GM23338 (cell line): ENCODE results near the gene PRKCG. TPM values are rescaled to one million over a fixed set of nuclear protein-coding genes. Genes with fewer than 3 reads are reported as not detected.

Experiments used
- ATAC-seq: fragments of 200-7000 bp; cut with Tn5 transposase; 3 replicates; pipeline ENCODE4 v1.9.1; 2020
- DNase-seq: peaks from one replicate; pipeline ENCODE4 v3.0.0-alpha.2; 2015; ENCODE audit warnings: low spot score
- H2AFZ ChIP-seq: fragments of 200-600 bp; sonication (generic); 2 replicates; pipeline ENCODE4 v1.8.0; 2016; ENCODE audit warnings: antibody characterized with exemption, mild to moderate bottlenecking, moderate library complexity
- H3F3A ChIP-seq: fragments of 200-600 bp; sonication (generic); replicated peaks from 2 replicates; pipeline ENCODE4 v1.8.0; 2017; ENCODE audit warnings: antibody characterized with exemption, mixed run types, low read depth
- H3K27ac ChIP-seq: fragments of 200-600 bp; sonication (generic); 2 replicates; pipeline ENCODE4 v1.6.1; 2016; ENCODE audit warnings: low read depth
- H3K27me3 ChIP-seq: fragments of 200-600 bp; sonication (generic); 2 replicates; pipeline ENCODE4 v1.8.0; 2016; ENCODE audit warnings: mild to moderate bottlenecking, mixed run types, moderate library complexity; ENCODE audit not compliant: insufficient read depth
- H3K36me3 ChIP-seq: fragments of 200-600 bp; sonication (generic); 2 replicates; pipeline ENCODE4 v1.8.0; 2016; ENCODE audit warnings: mild to moderate bottlenecking; ENCODE audit not compliant: insufficient read depth
- H3K4me1 ChIP-seq: fragments of 200-600 bp; sonication (generic); 2 replicates; pipeline ENCODE4 v1.8.0; 2016; ENCODE audit warnings: mild to moderate bottlenecking, moderate library complexity; ENCODE audit not compliant: insufficient read depth
- H3K4me2 ChIP-seq: fragments of 200-600 bp; sonication (generic); 2 replicates; pipeline ENCODE4 v1.7.1; 2017; ENCODE audit warnings: mixed run types
- H3K4me3 ChIP-seq: fragments of 200-600 bp; sonication (generic); 2 replicates; pipeline ENCODE4 v1.6.1; 2016; ENCODE audit warnings: mixed run types
- H3K79me2 ChIP-seq: fragments of 200-600 bp; sonication (generic); replicated peaks from 2 replicates; pipeline ENCODE4 v1.8.0; 2017; ENCODE audit warnings: mild to moderate bottlenecking; ENCODE audit not compliant: insufficient read depth
- H3K9me2 ChIP-seq: fragments of 200-600 bp; sonication (generic); 2 replicates; pipeline ENCODE4 v1.8.0; 2017; ENCODE audit not compliant: insufficient read depth
- H4K20me1 ChIP-seq: fragments of 200-600 bp; sonication (generic); replicated peaks from 2 replicates; pipeline ENCODE4 v1.8.0; 2017; ENCODE audit warnings: mild to moderate bottlenecking; ENCODE audit not compliant: insufficient read depth
- H3K27ac Mint-ChIP-seq: 2 replicates; pipeline ENCODE4 v1.8.0; 2020; ENCODE audit warnings: inconsistent platforms, mild to moderate bottlenecking, moderate library complexity, mixed read lengths
- H3K27me3 Mint-ChIP-seq: 3 replicates; pipeline ENCODE4 v1.8.0; 2022; ENCODE audit warnings: low read depth, mild to moderate bottlenecking, moderate library complexity, mixed read lengths, inconsistent platforms; ENCODE audit not compliant: insufficient read depth, poor library complexity
- H3K36me3 Mint-ChIP-seq: 3 replicates; pipeline ENCODE4 v1.8.0; 2021; ENCODE audit warnings: low read depth, mild to moderate bottlenecking, inconsistent platforms, moderate library complexity, mixed read lengths
- H3K4me1 Mint-ChIP-seq: 3 replicates; pipeline ENCODE4 v1.8.0; 2020; ENCODE audit warnings: mild to moderate bottlenecking, inconsistent platforms, mixed read lengths
- H3K4me3 Mint-ChIP-seq: 3 replicates; pipeline ENCODE4 v1.8.0; 2021; ENCODE audit warnings: moderate library complexity, mild to moderate bottlenecking, inconsistent platforms, mixed read lengths
- H3K9me3 Mint-ChIP-seq: 3 replicates; pipeline ENCODE4 v1.8.0; 2020; ENCODE audit warnings: moderate library complexity, mild to moderate bottlenecking, inconsistent platforms, mixed read lengths
- CREB1 ChIP-seq: fragments of 250-450 bp; sonication (Bioruptor Pico); IDR thresholded peaks from 2 replicates; pipeline ENCODE4 v1.5.0; 2020; ENCODE audit warnings: low read depth, mild to moderate bottlenecking, moderate library complexity
- CTCF ChIP-seq, 2 experiments: fragments of 200-600 bp in 1 of 2; sonication (generic) in 1 of 2; conservative IDR thresholded peaks; 2 replicates each; pipeline versions ENCODE4 v1.5.1 to v1.6.1; 2016 to 2017; ENCODE audit warnings: antibody characterized with exemption in 2 of 2, low read depth in 2 of 2, mild to moderate bottlenecking in 2 of 2, moderate library complexity in 1 of 2
- ETS1 ChIP-seq: IDR thresholded peaks from 2 replicates; pipeline ENCODE4 v1.6.1; 2016; ENCODE audit warnings: antibody characterized with exemption
- EZH2 ChIP-seq: fragments of 200-600 bp; sonication (generic); IDR thresholded peaks from one replicate; pipeline ENCODE4 v1.8.0; 2017; ENCODE audit warnings: antibody characterized with exemption, mild to moderate bottlenecking, low read depth; ENCODE audit not compliant: unreplicated experiment
- EZH2phosphoT487 ChIP-seq: fragments of 200-600 bp; sonication (generic); IDR thresholded peaks from one replicate; pipeline ENCODE4 v1.8.1; 2018; ENCODE audit warnings: antibody characterized with exemption; ENCODE audit not compliant: unreplicated experiment
- JUNB ChIP-seq: IDR thresholded peaks from one replicate; pipeline ENCODE4 v1.6.1; 2016; ENCODE audit warnings: antibody characterized with exemption; ENCODE audit not compliant: unreplicated experiment
- NANOG ChIP-seq: IDR thresholded peaks from 2 replicates; pipeline ENCODE4 v1.6.1; 2016; ENCODE audit warnings: antibody characterized with exemption, borderline replicate concordance
- POLR2AphosphoS5 ChIP-seq: IDR thresholded peaks from 2 replicates; pipeline ENCODE4 v1.6.1; 2016; ENCODE audit warnings: antibody characterized with exemption, low read depth
- STAT1 ChIP-seq: IDR thresholded peaks from one replicate; pipeline ENCODE4 v1.6.1; 2016; ENCODE audit warnings: antibody characterized with exemption; ENCODE audit not compliant: unreplicated experiment
- ZNF114 ChIP-seq: fragments of 250-450 bp; sonication (Bioruptor Pico); IDR thresholded peaks from 2 replicates; pipeline ENCODE4 v1.5.0; 2020; ENCODE audit warnings: mild to moderate bottlenecking, moderate library complexity
- ZNF331 ChIP-seq: fragments of 250-450 bp; sonication (Bioruptor Pico); IDR thresholded peaks from 2 replicates; pipeline ENCODE4 v1.5.0; 2020; ENCODE audit warnings: low read depth, mild to moderate bottlenecking, moderate library complexity
- ZNF462 ChIP-seq: fragments of 250-450 bp; sonication (Bioruptor Pico); IDR thresholded peaks from 2 replicates; pipeline ENCODE4 v1.5.0; 2020; ENCODE audit warnings: mild to moderate bottlenecking, moderate library complexity
- polyA plus RNA-seq: library from polyadenylated mRNA; unstranded; fragments of >200 nt; fragmentation: Nextera tagmentation; extraction: Ambion mirVana; gene quantifications from 2 replicates; pipeline ENCODE4 v1.2.1, GENCODE V29; 2016
- total RNA-seq: library from RNA; depleted of rRNA; stranded (reverse); fragments of >200 nt; shearing (Covaris generic); gene quantifications from 2 replicates; pipeline ENCODE4 v1.2.3, GENCODE V29; 2014

Gene PRKCG
- total and polyA plus RNA-seq, 2 experiments from 2014 or later = 15.4 to 15.9 TPM

GRCh38 chr19:53916004-53916403, 34.0 kb downstream of the PRKCG start (continued):
- TF ChIP-seq CTCF (conservative IDR thresholded peaks at IDR 0.05; ENCODE audit: low read depth in 2 of 2) (no peak), POLR2AphosphoS5 (no peak), EZH2 (no peak), STAT1 (no peak)

GRCh38 chr19:53917356-53917755, 35.4 kb downstream of the PRKCG start:
- H3K27ac ChIP-seq = no peak overlapping the region
- H3K4me1 Mint-ChIP-seq = peaks cover 2% of the 10 kb centered on the region; the same call in 1 of the 3 replicates
- H2AFZ ChIP-seq = no peak overlapping the region
- no peak for TF ChIP-seq ZNF462 (CRISPR knock-in tag)
- no peak for TF ChIP-seq NANOG
- TF ChIP-seq ZNF331 (CRISPR knock-in tag) = no peak
- no peak for TF ChIP-seq CTCF (conservative IDR thresholded peaks at IDR 0.05; ENCODE audit: low read depth in 2 of 2)
- TF ChIP-seq POLR2AphosphoS5 = no peak
- TF ChIP-seq EZH2 = no peak
- no peak for TF ChIP-seq ETS1
- no peak for TF ChIP-seq CREB1 (CRISPR knock-in tag)
- no peak for TF ChIP-seq JUNB
- TF ChIP-seq EZH2phosphoT487 = no peak
- TF ChIP-seq ZNF114 (CRISPR knock-in tag) = no peak
- no peak for TF ChIP-seq STAT1

More at GRCh38 chr19:53917356-53917755, 35.4 kb downstream of the PRKCG start:
- Histone ChIP-seq H3K36me3 (peaks cover 32% of the 10 kb centered on the region), H3K27me3 (no peaks in the 10 kb centered on the region), H3K79me2 (peaks cover 20% of the 10 kb centered on the region; the same call in 1 of the 2 replicates), H3K4me3 (no peak overlapping the region), H4K20me1 (peaks cover 7% of the 10 kb centered on the region), H3F3A (peaks cover 15% of the 10 kb centered on the region; the same call in 1 of the 2 replicates), H3K4me2 (no peak overlapping the region), H3K4me1 (no peaks in the 10 kb centered on the region; the same call in 1 of the 2 replicates), H3K9me2 (no peaks in the 10 kb centered on the region)
- no peak for DNase-seq
- no peak for ATAC-seq
- H3K4me3 Mint-ChIP-seq = no peak overlapping the region; the same call in 2 of the 3 replicates
- H3K36me3 Mint-ChIP-seq = peaks cover 76% of the 10 kb centered on the region
- H3K9me3 Mint-ChIP-seq = peaks cover 6% of the 10 kb centered on the region; the same call in 2 of the 3 replicates
- peaks cover 7% of the 10 kb centered on the region for H3K27me3 Mint-ChIP-seq
- no peak overlapping the region for H3K27ac Mint-ChIP-seq
